ENCODE data around the gene VAV3. TPM values are rescaled to one million over a fixed set of nuclear protein-coding genes. Genes with fewer than 3 reads are reported as not detected.

The VAV3 gene
- total and polyA plus RNA-seq, 12 donors, result 0.72 to 3.4 (median 1.9) TPM

GRCh38 chr1:107687849-107688753, 276.9 kb downstream of the VAV3 start:
- Histone ChIP-seq H3K27me3 (no peaks in the 10 kb centered on the region), H3K36me3 (no peaks in the 10 kb centered on the region), H3K4me1 (no peaks in the 10 kb centered on the region), H3K27ac (no peak overlapping the region), H3K4me3 (no peak overlapping the region), H3K9me3 (no peaks in the 10 kb centered on the region)
- ATAC-seq (no peak), DNase-seq (no peak)
- intact Hi-C loops (cut with DNase I), result no loop called here
- TF ChIP-seq, protein P1, sequence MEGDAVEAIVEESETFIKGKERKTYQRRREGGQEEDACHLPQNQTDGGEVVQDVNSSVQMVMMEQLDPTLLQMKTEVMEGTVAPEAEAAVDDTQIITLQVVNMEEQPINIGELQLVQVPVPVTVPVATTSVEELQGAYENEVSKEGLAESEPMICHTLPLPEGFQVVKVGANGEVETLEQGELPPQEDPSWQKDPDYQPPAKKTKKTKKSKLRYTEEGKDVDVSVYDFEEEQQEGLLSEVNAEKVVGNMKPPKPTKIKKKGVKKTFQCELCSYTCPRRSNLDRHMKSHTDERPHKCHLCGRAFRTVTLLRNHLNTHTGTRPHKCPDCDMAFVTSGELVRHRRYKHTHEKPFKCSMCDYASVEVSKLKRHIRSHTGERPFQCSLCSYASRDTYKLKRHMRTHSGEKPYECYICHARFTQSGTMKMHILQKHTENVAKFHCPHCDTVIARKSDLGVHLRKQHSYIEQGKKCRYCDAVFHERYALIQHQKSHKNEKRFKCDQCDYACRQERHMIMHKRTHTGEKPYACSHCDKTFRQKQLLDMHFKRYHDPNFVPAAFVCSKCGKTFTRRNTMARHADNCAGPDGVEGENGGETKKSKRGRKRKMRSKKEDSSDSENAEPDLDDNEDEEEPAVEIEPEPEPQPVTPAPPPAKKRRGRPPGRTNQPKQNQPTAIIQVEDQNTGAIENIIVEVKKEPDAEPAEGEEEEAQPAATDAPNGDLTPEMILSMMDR (IDR thresholded peaks at IDR 0.05), result no peak
- 85 to 92% methylated on average over 9 of the region's 9 CpGs for WGBS, 2 donors

GRCh38 chr1:107683683-107684082, 281.3 kb downstream of the VAV3 start:
- DNase-seq, result no peak
- Histone ChIP-seq H3K4me3 (no peak overlapping the region), H3K9me3 (no peaks in the 10 kb centered on the region), H3K36me3 (no peaks in the 10 kb centered on the region), H3K27me3 (no peaks in the 10 kb centered on the region), H3K4me1 (no peaks in the 10 kb centered on the region), H3K27ac (no peak overlapping the region)
- TF ChIP-seq, protein P1 (IDR thresholded peaks at IDR 0.05), result no peak
- ATAC-seq, result no peak
- intact Hi-C loops (cut with DNase I), result no loop called here
- 89% methylated on average over 2 of the region's 2 CpGs for WGBS, 2 donors

DNA sequence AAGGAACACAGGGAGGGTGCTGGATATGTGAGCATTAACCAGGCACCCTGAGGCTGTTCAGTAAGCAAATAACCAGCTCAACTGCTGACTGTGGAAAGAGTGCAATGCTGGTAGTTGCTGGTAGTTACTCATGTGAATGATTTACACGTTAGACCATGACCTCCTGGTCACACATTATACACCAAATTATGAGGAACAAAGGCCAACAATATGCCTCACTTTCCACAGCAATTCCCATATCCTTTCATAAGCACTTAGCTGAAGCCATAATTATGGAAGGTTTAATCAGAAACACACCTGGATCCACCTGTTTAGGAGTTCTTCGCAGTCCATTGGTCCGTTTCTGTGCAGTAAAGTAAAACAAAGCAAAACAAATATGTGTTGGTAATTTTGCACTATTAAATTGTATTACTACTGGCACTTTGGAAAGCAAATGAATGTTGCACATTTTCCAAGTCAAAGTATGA, 281.8 kb downstream of the VAV3 start:
- intact Hi-C loops (cut with DNase I), result no loop called here
- ATAC-seq (no peak), DNase-seq (no peak)
- Histone ChIP-seq H3K4me1 (no peaks in the 10 kb centered on the region), H3K36me3 (no peaks in the 10 kb centered on the region), H3K27me3 (no peaks in the 10 kb centered on the region), H3K9me3 (no peaks in the 10 kb centered on the region), H3K4me3 (no peak overlapping the region), H3K27ac (no peak overlapping the region)
- WGBS, 2 donors, result 84 to 94% methylated on average over 3 of the region's 3 CpGs
- TF ChIP-seq, protein P1 (IDR thresholded peaks at IDR 0.05), result no peak

DNA sequence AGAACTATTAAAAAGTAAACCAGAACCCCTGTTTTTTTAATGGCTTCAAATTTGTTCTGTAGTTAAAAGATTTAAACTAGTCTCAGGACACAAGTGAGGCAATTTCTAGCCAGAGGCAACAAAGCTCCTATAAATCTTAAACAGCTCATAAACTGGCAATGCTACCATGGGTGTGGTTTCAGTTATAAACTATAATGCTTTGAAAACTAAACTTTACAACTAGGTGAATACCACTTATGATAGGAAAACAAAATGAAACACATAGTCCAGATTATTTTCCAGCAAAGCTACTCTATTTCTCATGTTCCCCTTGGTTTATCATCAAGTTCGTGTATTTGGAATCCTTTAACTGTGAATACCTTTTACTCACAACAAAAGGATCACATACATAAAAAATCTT, 282.5 kb downstream of the VAV3 start:
- Histone ChIP-seq H3K36me3 (no peaks in the 10 kb centered on the region), H3K4me3 (no peak overlapping the region), H3K27me3 (no peaks in the 10 kb centered on the region), H3K9me3 (no peaks in the 10 kb centered on the region), H3K27ac (no peak overlapping the region), H3K4me1 (no peaks in the 10 kb centered on the region)
- TF ChIP-seq, protein P1 (IDR thresholded peaks at IDR 0.05), result no peak
- no peak for ATAC-seq
- intact Hi-C loops (cut with DNase I), result no loop called here
- 77 to 78% methylated on average over 1 of the region's 1 CpG for WGBS, 2 donors
- no peak for DNase-seq
